Muscle of arm (tissue), 12 donors: ENCODE results near the gene ZDHHC4. TPM values are rescaled to one million over a fixed set of nuclear protein-coding genes. Genes with fewer than 3 reads are reported as not detected.

Experiments
- DNase-seq: peaks from one replicate; pipeline ENCODE4 v3.0.0-alpha.2; 2013
- polyA plus RNA-seq, 12 donors: library from polyadenylated mRNA; unstranded; fragments of 120-200 nt; gene quantifications; one replicate each; pipeline ENCODE4 v1.2.1, GENCODE V29; 2013; ENCODE audit not compliant: insufficient read length in 12 of 12

The ZDHHC4 gene
- polyA plus RNA-seq, 12 donors, result 21.4 to 57.2 (median 50.1) TPM; not detected in 1

DNA sequence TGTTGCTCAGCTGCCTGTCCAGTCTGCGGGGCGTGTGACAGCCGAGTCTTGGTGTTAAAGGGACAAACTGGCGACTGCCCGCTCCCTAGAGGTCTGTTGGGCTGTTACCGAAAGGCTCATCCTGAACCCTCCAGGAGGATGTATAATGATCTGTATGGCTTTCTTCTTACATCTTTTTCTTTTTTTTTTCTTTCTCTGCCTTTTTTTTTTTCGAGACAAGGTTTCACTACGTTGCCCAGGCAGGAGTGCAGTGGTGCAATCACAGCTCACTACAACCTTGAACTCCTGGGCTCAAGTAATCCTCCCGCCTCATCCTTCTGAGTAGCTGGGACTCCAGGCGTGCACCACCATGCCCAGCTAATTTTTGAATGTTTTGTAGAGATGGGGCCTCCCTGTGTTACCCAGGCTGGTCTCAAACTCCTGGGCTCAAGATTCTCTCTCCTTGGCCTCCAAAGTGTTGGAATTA lies 13.4 kb downstream of the ZDHHC4 start:
- no peak for DNase-seq

GRCh38 chr7:6600093-6600492 lies 22.8 kb downstream of the ZDHHC4 start:
- no peak for DNase-seq

DNA sequence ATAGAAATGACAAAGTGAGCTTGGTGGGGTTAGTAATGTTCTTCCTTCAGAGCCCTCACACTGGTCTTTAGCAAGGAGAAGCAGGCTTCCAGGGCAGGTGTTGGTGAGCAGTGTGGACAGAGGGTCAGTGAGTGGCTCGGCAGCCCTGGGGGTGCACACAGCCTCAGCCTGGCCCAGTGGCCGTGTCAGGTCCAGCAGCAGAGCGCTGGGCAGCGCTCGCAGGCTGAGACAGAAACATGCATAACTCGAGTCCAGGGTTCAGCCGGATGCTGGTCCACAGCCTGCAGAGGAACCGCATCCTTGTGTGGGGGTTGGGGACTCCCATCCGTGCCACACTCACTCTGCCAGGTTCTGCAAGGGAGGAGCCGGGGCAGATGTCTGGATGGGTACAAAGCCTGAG lies 27.2 kb downstream of the ZDHHC4 start:
- DNase-seq, result no peak

DNA sequence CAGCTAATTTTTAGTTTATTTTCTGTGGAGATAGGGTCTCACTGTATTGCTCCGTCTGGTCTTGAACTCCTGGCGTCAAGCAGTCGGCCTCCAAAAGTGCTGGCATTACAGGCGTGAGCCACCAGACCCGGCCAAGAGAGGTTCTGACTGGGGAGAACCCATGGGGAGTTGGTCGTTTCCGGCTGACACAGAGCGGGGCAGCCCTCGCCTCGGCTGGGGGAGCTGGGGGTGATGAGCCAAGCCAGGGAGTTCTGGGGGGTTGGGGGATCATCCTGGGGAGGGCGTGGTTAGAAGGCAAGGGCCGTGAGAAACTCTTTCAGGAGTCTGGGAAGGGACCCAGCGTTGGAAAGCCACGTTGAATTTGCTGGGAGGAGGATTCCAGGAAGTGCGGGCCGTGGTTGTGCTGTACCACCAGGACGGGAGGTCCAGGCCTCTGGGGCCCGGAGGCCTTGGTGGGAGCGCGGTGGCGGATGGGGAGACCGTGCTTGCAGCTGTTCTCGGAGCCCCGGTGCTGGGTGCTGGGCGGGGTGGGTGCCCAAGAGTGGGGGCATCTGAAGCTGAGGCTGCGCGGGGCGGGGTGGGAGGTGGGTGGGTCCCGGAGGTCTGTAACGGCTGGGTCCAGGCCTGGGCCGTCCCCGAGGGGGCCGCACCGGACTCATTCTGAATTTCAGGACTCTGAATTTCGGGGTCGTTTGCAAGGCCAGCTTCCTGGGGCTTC lies 29.8 kb downstream of the ZDHHC4 start:
- no peak for DNase-seq

DNA sequence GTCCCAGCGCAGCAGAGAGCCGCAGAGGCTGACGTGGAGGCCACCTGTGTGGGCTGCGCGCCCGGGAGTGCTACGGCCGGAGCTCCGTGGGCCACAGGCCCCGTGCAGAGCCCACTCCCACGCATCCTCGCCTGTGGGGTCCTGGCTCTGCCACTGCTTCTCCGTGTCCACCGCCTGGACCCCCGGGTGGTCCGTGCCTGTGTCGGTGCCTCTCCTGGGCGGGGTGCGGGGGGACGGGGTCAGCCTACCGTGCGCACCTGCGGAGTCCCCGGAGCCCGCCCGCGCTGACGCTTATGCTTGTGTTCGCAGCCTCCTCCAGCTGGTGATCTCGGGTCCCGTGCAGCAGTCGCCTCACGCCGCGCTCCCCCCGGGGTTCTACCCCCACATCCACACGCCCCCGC lies 30.4 kb downstream of the ZDHHC4 start:
- DNase-seq, result no peak

- no peak for DNase-seq
Measured at GRCh38 chr7:6608081-6608480, 30.8 kb downstream of the ZDHHC4 start.

- no peak for DNase-seq
Measured at GRCh38 chr7:6608794-6609193, 31.5 kb downstream of the ZDHHC4 start.

- DNase-seq, result no peak
Measured at GRCh38 chr7:6612819-6613218, 35.6 kb downstream of the ZDHHC4 start.

DNA sequence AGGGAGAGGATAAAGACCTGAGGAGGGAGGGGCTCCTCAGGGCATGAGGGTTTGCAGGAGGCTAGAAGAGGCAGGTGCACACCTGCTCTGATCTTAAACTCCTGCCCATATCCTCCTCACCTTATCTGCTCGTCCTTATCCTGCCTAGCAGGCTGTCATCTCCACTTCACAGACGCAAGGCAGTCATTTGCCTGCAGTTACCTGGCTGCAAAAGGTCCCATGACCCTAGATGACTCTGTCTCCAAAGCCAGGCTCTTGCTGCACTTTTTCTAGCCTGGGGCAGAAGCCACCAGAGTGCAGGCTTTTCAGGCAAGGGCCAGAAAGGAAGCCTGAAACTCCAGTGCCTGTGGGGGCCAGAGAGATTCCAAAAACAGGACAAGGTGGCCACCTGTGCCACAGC lies 36.5 kb downstream of the ZDHHC4 start:
- DNase-seq, result no peak

GRCh38 chr7:6614953-6615722 lies 37.9 kb downstream of the ZDHHC4 start, which contains the start of gene ZNF853:
TSS of gene ZNF853 (plus strand) at chr7:6615610. CDS start at chr7:6616175, 565 bp downstream.
- DNase-seq, result no peak

DNA sequence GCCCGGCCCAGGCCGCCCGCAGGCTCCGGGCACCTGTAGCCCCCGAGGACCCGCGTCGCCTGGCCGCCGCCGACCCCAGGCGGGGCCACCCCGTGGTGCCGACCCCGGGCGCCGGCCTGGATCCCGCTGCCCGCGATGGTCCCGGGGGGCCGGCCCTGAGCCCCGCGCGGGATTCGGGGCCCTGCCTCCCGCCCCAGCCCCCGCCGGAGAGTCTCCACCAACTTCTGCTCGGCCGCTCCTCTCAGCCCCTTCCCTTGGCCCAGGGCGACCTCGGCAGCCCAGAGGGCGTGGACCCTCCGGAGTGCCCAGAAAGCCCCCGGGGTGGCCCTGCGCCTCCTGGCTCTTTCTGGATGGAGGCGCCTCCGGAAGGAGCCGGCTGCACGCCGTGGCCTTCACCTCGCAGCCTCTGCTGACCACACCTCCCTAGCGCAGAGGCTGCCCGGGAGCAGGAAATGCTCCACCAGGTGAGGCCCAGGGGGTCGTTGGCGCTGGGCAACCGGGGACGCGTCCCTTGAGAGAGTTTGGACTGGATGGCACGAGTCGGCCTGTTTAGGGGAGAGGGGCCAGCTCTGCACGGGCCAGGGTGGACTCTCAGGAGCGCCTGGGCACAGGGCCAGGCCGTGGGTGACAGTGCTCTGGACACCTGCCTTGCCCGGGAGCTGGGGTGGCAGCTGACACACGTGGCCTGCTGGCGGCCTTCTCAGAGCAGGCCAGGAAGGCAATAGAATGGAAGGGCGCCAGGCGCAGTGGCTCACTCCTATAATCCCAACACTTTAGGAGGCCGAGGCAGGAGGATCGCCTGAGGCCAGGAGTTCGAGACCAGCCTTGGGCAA lies 38.7 kb downstream of the ZDHHC4 start:
- DNase-seq, result no peak

DNA sequence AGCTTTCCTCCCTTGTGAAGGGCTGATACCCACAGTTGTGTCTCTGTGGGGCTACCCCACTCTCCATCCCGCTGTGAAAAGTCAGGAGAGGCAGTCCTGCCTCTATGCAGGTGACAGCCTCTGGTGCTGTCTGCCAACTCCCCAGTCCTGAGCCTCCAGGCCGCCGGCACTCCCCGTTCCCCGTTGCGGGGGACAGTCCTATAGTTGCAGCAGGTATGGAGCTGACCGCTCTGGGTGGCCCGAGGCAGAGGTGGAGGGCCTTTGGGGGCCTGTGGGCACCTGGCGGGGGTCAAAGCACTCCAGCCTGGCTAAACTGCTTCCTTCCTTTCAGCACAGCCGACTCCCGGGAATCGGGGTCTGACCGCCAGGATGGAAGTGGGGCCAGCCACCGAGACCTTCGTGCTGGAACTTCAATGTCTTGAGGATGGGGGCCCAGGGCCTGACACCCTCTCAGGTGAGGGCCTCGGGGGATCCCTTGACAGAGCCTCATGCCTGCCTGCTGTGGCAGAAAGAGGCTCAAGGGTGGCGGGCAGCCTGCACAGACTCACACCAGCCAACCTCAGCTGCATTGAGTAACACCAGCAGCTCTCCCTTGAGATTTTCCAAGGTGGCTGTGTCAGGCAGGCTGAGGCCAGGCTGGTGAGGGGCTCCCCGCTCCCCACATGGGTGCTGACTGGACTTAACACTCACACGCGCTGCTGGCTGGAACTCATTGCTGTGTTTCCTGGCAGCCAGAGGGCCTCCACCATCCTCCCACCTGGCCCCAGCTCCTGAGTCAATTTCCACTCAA lies 39.8 kb downstream of the ZDHHC4 start:
- DNase-seq, result no peak

DNA sequence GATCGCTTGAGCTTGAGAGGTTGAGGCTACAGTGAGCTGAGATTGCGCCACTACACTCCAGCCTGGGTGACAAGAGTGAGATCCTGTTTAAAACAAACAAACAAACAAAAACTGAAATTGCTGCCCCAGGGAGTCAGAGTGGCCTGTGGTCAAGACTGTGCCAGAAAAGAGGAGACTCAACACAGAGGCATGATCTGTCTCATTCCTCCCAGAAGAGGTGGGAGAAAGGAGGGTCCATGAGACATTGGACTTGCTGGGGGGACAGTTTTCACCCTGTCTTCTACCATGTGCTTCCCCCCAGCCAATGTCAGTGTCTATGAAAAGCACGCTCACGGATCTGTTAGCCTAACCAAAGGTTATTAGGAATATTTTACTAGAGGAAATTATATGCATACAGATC lies 41.4 kb downstream of the ZDHHC4 start:
- DNase-seq, result no peak

DNA sequence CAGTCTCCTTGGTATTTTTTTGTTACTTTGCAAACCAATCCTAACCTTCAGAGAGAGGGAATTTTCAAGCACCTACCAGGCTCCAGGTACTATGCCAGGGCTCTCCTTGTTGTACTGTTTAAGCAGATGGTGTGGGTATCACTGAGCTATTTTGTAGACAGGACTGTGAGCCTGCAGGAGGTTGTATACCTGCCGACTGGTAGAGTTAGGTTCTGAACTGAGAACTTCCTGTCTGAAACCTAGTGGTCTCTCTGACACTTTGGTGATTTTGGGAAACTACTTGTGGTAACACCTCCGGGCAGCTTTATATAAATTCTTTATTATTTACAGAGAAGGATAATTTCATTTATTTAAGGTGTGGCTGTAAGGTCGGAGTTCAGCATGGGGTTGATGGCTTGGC lies 42.7 kb downstream of the ZDHHC4 start:
- no peak for DNase-seq

DNA sequence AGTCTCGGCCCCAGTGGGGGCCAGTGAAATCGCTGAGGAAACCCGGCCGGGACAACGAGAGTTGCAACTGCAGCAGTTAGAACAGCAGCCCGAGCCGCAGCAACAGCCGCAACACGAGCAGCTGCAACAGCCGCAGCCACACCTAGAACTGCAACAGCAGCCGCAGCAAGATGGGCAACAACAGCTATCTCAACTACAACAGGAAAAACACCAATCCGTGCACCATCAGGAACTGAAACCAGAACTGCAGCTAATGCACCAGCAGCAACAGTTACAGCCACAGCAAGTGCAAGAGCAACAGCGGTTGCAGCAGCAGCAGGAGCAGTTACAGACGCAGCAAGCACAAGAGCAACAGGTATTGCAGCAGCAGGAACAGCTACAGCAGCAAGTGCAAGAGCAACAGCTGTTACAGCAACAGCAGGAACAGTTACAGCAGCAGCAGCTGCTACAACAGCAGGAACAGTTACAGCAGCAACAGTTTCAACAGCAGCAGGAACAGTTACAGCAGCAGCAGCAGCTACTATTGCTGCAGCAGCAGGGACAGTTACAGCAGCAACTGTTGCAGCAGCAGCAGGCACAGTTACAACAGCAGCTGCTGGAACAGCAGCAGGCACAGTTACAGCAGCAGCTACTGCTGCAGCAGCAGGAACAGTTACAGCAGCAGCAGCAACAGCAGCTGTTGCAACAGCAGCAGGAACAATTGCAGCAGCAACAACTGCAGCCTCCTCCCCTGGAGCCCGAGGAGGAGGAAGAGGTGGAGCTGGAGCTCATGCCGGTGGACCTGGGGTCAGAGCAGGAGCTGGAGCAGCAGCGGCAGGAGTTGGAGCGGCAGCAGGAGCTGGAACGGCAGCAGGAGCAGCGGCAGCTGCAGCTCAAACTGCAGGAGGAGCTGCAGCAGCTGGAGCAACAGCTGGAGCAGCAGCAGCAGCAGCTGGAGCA lies 44.2 kb downstream of the ZDHHC4 start:
- DNase-seq, result no peak

- DNase-seq, result no peak
Measured at GRCh38 chr7:6622134-6622710, 45.0 kb downstream of the ZDHHC4 start.

GRCh38 chr7:6623589-6624245 lies 46.5 kb downstream of the ZDHHC4 start:
- DNase-seq, result no peak

- no peak for DNase-seq
Measured at GRCh38 chr7:6624246-6624611, 47.0 kb downstream of the ZDHHC4 start.

GRCh38 chr7:6628045-6628444 lies 50.8 kb downstream of the ZDHHC4 start:
- DNase-seq, result no peak
